Nephron progenitor cell (in vitro differentiated cells): Measurements from ENCODE around the gene AXIN1.

ENCODE experiments used
- DNase-seq: peaks from one replicate; pipeline ENCODE4 v3.0.0; 2021
- H3K27ac Mint-ChIP-seq: 2 replicates; pipeline ENCODE4 v1.8.0; 2021; ENCODE audit warnings: mild to moderate bottlenecking, moderate library complexity, mixed read lengths
- H3K27me3 Mint-ChIP-seq: 2 replicates; pipeline ENCODE4 v1.8.0; 2021; ENCODE audit warnings: mild to moderate bottlenecking, low read depth, mixed read lengths; ENCODE audit not compliant: poor library complexity
- H3K36me3 Mint-ChIP-seq: 2 replicates; pipeline ENCODE4 v1.8.0; 2021; ENCODE audit warnings: low read depth, mixed read lengths
- H3K4me1 Mint-ChIP-seq: 2 replicates; pipeline ENCODE4 v1.8.0; 2021; ENCODE audit warnings: mixed read lengths
- H3K4me3 Mint-ChIP-seq: 2 replicates; pipeline ENCODE4 v1.8.0; 2021; ENCODE audit warnings: mild to moderate bottlenecking, moderate library complexity, mixed read lengths
- H3K9me3 Mint-ChIP-seq: 2 replicates; pipeline ENCODE4 v1.8.0; 2021; ENCODE audit warnings: mild to moderate bottlenecking, moderate library complexity, mixed read lengths
- CTCF ChIP-seq: fragments of 200-600 bp; sonication (generic); IDR thresholded peaks from 2 replicates; pipeline ENCODE4 v1.5.0; 2021; ENCODE audit warnings: antibody characterized with exemption

AXIN1 gene

GRCh38 chr16:361872-362701 lies 9.6 kb upstream of the AXIN1 start:
- Mint-ChIP-seq H3K9me3 (no peaks in the 10 kb centered on the region), H3K27ac (no peak overlapping the region), H3K4me1 (peaks cover 15% of the 10 kb centered on the region), H3K4me3 (no peak overlapping the region), H3K27me3 (peaks cover 4% of the 10 kb centered on the region), H3K36me3 (peaks cover 6% of the 10 kb centered on the region)
- peak; percentile 70 for DNase-seq
- peak; percentile 69 for TF ChIP-seq CTCF

DNA sequence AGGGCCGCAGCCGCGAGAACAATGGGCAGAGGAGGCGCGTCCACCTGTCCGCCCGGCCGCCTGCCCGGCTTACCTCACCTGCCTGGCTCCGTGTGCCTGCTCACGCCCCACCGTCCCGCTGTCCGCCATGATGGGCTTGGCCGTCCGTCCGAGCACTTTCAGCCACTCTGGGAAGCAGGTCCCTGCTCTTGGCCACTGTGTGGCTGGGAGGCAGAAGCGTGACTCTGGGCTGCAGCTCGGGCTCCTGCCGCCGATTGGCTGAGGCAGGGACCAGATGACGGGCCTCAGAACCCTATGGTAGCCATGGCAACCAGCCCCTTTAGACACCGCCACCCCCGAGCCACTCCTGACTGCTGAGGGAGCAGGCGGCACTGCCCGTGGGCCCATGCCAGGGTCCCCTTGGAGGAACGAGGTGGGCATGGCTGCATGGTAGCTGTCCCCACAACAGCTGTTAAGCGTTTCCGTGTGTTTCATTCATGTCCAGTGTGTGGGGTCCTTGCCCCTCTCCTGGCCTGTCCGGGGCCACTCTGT lies 8.9 kb upstream of the AXIN1 start:
- Mint-ChIP-seq H3K9me3 (no peaks in the 10 kb centered on the region), H3K36me3 (no peaks in the 10 kb centered on the region), H3K4me1 (peaks cover 21% of the 10 kb centered on the region), H3K27me3 (peaks cover 4% of the 10 kb centered on the region), H3K4me3 (no peak overlapping the region), H3K27ac (no peak overlapping the region)
- no peak for DNase-seq
- TF ChIP-seq CTCF, result no peak

DNA sequence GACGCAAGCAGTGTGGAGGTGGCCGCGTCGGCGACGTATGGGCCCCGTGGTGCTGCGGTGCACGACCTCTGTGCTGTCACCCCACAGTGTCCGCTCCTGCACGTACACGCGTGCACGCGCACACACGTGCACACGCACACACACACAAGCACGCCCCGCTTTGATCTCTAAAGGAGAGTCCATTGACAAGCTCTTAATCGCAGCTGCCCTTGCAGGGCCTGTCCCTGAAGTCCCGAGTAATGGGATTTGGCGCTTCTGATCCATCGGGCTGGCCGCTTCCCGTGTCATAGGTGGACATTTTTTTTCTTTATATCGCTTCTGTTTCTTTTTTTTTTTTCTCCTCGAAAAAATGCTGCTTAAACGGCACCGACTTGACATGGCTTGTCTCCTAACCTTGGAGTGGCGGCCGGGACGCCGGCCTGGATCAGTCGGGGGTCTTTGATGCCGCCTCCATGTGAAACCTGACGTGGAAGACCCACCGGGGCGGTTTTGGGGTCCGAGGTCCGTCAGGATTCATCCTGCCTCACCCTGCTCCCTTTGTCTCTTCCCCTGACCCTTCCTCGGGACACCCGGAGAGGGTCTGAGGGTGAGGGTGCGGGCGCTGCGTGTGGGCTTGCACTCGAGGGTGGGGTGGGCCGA lies 8.3 kb upstream of the AXIN1 start:
- Mint-ChIP-seq H3K9me3 (no peaks in the 10 kb centered on the region), H3K27me3 (peaks cover 4% of the 10 kb centered on the region), H3K36me3 (no peaks in the 10 kb centered on the region), H3K4me3 (no peak overlapping the region), H3K27ac (no peak overlapping the region), H3K4me1 (peaks cover 24% of the 10 kb centered on the region)
- TF ChIP-seq CTCF, result no peak
- no peak for DNase-seq

- Mint-ChIP-seq H3K4me1 (peaks cover 24% of the 10 kb centered on the region), H3K4me3 (no peak overlapping the region), H3K27me3 (peaks cover 2% of the 10 kb centered on the region), H3K27ac (no peak overlapping the region), H3K9me3 (no peaks in the 10 kb centered on the region), H3K36me3 (no peaks in the 10 kb centered on the region)
- no peak for DNase-seq
- no peak for TF ChIP-seq CTCF
These were observed 7.6 kb upstream of the AXIN1 start for GRCh38 chr16:359871-360697.

- Mint-ChIP-seq H3K4me1 (peaks cover 26% of the 10 kb centered on the region), H3K9me3 (no peaks in the 10 kb centered on the region), H3K36me3 (no peaks in the 10 kb centered on the region), H3K4me3 (no peak overlapping the region), H3K27me3 (peaks cover 5% of the 10 kb centered on the region), H3K27ac (no peak overlapping the region)
- no peak for TF ChIP-seq CTCF
- no peak for DNase-seq
These were observed 6.7 kb upstream of the AXIN1 start for GRCh38 chr16:359067-359763.
